Measurements from ENCODE around the gene SSUH2.
A peak's percentile ranks its signal among the peaks of the same experiment; 100 is the strongest.

The SSUH2 gene

DNA sequence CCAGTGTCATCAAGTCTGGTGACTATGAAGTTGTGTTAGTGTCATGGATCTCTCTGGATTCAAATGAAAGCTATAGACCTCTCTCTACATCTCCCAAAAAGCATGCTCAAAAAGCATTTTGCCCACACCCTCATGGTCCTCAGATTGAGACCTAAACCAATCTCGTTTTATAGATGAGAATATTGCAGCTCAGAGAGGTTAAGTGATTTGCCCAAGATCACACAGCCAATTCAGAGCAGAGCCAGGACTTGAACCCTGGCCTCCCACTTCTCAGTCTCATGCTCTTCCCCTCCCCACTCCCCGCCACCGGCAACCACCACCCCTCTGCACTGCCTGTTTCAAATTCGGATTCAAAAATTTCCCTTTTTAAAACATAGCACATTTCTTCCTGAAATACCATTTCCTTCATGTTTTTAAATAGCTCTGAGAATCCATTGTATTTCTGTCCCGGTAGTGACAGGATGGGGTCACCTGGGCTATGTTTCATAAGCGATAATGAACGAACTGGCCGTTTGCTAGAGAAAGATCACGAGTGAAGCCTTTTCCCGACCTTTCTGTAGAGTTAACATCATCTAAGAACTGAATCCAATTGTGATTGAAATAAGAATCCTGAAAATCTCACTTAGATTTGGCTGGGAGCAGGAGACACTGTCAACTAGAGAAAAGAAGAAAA is 769 bp downstream of the SSUH2 start:
- DNase-seq = no peak

DNA sequence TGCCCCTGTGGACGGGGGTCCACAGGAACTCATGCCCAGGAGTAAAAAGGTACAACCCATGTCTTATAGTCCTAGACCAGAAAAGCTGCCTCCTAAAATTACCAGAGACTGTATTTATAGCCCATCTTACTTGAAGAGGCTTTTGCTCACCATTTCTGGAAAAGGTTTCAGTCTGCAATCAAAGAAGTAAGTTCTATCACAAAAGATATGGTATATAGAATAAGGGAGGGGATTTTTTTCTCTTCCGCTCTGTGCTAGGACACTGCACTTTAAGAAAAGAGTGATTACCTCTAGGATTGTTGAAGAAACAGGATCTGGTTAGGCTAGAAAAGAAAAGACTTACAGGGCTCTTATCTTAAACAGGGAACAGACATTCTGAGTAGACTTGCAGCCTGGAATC is 2.6 kb downstream of the SSUH2 start:
- no peak for DNase-seq

DNA sequence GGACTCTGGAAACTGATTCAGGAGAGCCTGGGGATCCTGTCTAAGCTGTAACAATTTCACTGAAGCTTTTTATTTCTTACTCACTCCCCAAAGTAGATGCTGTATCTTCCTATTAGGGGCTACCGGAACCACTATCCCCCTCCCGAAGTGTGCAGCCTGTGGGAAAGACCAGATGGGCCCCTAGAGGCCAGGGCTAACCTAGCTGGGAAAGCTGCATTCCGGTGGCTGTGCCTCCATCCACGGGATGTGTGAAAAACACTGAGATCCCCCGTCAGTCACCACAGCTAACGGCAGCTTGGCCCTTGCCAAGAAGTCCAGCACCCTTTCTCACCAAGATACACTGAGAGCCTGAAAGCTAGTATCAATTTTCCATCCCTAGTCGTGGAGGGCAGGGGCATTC is 3.1 kb downstream of the SSUH2 start:
- DNase-seq = no peak

DNA sequence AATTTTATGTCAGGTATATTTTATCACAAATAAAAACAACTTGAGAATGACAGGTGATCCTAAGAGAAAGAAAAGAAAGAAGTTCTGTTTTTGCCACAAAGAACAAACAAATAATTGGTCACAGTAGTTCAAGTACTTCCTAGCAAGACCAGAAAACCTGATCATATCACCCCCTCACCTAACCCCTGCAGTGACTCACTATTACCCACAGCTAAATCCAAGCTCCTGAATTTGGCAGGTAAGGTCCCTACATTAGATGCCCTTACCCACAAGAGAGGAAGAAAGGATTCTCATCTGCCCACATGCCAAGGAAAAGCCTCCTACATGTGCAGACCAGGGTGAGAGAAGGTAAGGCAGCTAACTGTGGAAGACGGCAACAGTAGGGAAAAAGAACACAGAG is 4.4 kb downstream of the SSUH2 start:
- no peak for DNase-seq

DNA sequence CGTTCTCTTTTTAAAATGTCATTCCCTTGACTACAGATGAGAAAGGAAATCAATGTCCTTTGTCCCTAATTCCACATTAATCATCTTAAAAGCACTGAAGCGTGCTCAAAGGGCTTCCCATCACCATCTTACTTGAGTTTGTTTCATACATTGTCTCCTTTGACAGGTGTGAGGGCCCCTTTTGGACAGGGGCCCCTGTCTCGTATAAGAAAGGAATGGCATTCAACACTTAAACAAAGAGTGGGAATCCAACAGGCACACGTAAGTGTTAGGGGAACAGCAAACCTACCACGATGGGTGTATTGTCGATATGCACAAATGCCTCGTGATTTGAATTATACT is 5.0 kb downstream of the SSUH2 start:
- DNase-seq = no peak

DNA sequence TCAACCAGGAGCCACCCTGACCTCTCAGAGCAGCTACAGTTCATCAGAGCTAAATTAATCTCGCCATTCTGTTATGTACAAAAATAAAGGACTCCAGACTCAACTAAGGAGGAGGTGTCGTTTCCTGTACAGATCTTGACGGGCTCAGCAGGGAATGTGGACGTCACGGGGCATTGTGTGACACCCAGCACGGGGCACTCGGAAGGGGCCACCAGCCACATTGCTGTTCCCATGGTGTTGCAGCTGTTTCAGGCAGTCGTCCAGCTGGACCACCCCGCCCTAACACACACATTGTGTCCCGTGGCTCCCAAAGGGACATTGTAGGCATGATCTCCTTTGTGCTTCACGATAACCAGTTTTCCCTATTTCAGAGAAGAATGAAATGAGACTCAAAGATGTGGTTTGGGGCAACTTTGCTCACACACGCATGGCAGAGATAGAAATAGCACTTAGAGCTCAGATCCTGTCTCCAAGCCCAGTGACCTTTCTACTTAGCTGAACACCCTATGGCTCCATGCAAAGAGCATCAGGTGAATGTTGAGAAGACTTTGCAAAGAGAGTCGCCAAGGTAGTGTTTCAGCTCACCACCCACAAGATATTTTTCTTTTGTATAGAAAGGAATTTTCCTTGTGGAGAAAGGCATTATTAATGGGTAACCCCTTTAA is 5.5 kb downstream of the SSUH2 start:
- DNase-seq = no peak

DNA sequence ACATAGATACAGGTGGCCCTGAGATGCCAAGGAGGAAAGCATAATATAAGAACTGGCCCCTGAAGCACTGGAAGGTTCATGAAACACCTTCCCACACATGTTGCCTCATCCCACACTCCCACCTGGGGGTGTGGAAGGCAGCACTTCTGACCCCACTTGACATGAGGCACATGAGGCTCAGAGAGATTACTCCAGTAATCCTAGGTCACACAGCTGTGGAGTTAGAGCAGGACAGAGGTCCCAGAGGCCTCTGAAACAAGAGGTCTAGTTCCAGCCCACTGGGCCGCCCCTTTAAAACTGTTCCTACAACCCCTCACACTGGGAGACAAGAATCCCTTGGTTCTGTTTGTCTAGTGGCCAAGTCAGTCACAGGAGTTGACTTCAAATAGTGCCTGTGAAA is 7.2 kb downstream of the SSUH2 start:
- DNase-seq = no peak

DNA sequence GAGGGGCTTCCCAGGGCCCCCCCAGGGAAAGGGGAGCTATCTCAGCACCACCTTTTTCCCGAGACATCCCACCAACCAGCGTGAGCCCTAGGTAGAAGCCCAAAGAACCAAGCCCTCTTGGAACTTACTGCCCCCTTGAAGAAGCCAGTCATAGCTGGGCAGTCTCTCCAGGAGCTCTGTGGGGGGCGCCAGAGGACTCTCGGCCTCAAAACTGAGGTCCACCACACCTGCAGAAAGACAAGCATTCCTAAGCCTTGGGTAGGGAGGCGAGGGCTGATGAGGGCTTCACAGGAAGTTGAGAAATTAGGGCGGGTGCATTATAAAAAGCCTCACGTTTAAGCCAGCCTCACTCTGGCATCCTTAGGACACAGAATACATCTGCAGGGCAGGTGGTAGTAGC is 9.0 kb downstream of the SSUH2 start:
- DNase-seq = no peak

DNA sequence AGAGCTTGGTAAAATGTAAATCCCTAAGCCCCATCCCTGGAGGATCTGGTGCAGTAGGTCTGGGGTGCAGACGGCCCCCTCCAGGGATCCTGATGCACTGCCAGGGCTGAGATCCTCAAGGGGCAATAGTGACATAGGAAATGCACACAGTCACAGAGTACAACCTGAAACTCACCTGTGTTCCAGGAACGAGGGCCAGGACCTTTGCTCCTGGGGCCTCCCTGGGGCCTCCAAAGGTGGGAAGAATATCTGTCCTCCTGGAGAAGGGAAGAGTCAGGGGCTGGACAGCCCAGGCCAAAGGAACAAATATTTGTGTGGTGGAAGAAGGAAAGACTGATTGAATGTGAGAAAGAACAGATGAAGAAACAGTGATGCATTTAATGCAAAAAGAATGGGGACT is 9.5 kb downstream of the SSUH2 start:
- no peak for DNase-seq

DNA sequence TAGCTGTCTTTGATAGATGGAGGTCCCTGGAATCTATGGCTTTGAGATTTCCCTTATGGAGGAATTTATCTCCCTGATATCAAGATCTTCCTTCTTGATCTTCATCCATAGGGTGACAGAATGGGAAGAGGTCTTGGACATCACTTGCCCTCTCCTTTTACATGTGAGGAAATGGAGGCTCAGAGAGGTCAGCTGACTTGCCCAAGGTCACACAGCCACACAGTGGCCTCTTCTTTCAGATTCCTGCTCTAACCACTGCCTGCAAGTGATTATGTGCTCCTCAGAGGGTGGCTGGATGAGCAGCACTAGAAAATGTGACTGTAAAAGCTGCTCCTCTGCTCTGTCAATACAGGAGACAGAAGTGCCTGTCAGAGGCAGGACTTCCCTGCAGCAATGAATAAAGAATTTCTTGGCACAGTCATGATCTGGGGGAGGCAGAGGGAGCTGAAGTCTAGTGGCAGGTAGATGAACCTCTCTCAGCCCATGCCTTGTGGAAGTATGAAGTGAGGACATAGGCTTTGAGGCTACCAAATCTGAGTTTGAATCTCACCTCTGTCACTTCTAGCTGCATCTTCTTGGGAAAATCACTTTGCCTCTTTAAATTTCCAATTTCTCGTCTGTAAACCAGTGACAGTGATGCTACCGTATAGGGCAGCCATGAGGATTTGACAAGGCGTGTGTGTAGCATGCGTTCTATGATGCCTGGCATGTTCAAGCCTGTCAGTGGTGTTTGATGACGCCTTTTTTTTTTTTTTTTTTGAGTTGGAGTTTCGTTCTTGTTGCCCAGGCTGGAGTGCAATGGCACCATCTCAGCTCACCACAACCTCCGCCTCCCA is 12.0 kb downstream of the SSUH2 start:
- DNase-seq = no peak

DNA sequence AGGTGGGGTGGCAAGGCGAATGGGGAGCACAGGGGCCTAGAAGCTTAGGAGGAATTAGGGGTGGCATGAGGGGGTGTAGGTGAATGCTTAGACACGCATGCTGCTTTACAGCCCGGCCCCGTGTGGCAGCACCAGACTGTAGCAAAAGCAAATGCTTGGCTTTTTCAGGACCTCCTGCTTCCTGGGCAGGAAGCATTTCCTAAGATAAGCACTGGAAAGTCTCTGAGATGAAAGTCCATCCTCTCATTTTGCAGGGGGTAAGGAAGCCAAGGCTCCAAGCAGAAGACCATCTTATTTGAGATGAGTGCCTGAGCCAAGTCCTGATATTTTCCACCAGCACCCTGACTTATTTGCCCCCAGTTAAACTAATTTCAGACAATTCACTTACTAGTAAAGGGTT is 12.9 kb downstream of the SSUH2 start:
- DNase-seq = no peak

DNA sequence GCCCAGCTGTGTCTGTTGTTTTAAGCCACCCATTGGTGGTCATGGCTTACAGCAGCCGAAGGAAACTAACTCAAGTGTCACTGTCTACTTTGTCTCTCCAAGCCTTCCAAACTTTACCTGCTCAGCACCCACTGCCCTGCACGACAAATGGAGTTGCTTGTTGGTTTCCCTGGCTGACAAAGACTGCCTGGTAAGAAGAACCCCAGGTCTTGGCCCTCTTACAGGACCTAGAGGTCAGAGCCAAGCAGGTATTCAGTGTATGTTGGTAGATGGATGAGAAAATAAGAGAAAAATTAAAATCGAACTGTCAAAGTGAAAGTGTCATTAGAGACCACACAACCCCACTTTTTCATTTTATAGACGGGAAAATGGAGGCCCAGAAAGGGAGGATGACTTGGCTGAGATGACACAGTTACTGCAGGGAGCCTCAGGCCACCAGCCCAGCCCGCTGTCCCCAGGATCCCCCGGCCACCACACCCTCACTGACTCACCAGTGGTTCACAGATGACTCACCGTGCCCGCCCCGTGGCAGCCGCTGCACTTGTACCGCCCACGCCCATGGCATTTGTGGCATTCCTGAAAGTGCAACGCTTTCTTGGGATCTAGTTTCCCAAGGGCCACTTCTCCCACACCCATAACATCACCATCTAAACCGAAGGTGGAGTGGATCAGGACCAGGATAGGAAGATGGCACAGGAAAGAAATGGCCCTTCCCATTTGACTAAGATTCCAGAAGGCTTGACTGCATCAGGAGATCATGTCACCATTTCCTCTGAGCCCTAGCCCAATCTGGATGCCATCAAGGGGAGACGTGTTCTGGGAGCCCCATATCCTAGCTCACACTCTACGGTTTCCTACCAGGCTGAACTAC is 15.2 kb downstream of the SSUH2 start:
- DNase-seq = peak in 4 of 56 donors; percentile 9 to 30 (median 20)

DNA sequence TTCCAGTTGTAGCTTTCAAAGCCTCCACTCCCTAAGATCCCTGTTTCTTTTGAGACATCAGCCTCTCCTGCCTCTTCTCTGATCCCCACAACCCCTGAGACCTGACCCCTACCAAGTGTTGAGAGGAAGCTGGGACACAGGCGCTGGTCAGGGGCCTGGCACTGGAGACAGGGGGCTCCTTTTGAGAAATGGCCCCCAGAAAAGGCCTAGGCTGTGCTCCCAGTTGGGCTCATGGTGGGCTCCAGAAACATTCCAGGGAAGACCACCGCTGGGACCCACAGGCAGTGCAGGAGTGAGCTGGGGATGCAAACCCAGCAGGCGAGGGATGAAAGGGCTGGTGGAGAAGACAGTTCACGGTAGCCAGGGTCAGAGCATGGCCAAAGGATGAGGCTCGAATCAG is 16.6 kb downstream of the SSUH2 start:
- no peak for DNase-seq

DNA sequence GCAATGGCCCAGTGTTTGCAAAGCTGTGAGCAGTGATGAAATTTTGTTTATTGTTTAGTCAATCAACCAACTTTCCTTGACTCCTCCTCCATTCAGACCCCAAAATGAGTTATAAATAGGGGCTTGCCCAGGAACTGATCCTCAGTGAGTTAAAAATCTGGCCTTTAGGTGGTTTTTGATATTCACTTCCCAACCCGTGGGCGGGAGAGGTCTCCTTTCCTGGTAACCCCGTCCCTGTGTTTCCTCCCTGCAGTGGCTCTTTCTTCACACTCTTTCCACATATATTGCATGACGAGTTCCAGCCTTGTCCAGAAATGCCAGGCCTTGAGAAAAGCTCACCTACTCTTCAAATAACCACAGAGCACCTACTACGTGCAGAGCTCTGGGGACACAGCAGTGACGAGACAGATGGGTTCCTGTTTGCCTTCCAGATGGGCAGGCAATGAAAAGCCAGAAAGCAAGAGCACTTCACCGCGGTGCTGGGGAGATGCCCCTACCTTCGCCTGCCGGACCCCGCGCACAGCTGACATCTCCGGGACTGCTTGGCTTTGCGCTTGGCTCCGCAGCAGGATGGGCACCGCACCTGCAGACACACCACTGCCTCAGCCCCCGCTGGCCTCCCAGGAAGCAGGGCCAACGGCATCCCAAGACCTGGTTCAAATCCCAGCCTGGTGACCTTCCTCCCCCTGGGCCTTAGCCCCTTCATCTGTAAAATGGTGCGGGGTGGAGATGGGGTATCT is 17.2 kb downstream of the SSUH2 start:
- no peak for DNase-seq

DNA sequence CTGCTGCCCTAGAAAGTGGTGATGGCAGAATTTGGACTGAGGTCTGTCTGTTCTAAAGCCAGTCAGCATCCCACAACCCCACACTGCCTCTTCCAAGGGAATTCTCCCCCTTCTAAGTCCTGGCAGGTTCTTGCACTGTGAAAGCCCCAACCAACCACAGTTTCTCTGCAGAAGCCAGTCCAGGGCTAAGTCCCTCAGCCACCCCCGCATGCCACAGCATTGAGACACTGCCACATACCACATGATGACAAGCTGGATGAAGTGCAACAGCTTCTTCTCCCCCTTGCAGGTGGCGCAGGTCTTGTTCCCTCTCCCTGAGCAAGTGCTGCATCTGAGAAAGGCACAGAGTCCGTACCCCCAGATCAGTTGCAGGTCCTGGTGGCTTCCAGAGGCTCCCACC is 18.6 kb downstream of the SSUH2 start:
- DNase-seq = no peak

DNA sequence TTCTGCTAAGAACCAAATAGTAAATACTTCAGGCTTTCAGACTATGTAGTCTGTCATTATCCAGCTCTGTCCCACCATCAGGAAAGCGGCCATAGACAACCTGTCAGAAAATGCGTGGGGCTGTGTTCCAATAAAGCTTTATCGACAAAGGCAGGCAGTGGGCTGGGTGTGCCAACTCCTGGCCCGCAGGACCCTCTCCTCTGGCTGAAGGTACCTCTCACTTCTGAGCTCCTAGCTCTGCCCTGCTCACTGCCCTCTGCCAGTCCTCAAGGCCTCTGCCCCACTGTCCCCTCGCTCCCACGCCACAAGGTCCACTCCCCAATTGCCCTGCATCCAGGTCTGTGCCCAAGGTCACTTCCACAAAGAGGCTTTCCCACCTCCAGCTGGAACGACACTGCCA is 20.0 kb downstream of the SSUH2 start:
- DNase-seq = no peak

DNA sequence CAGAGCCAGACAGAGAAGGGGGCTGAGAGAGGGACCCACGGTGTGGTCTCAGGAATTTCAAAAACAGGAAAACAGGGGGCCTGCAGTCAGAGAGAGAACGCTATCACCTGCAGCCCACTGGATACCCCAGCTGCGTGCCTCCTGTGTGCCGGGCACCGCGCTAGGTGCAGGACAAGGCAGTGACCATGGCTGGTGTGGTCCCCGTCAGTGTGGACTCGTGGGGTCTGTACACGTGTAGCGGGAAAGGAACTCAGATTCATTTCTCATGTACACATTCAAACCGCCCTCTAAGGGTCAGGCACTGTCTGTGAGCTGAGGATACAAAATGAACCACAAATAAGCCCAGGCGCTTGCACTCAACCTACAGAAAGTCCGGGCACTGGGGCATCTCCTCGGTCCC is 20.9 kb downstream of the SSUH2 start:
- no peak for DNase-seq

DNA sequence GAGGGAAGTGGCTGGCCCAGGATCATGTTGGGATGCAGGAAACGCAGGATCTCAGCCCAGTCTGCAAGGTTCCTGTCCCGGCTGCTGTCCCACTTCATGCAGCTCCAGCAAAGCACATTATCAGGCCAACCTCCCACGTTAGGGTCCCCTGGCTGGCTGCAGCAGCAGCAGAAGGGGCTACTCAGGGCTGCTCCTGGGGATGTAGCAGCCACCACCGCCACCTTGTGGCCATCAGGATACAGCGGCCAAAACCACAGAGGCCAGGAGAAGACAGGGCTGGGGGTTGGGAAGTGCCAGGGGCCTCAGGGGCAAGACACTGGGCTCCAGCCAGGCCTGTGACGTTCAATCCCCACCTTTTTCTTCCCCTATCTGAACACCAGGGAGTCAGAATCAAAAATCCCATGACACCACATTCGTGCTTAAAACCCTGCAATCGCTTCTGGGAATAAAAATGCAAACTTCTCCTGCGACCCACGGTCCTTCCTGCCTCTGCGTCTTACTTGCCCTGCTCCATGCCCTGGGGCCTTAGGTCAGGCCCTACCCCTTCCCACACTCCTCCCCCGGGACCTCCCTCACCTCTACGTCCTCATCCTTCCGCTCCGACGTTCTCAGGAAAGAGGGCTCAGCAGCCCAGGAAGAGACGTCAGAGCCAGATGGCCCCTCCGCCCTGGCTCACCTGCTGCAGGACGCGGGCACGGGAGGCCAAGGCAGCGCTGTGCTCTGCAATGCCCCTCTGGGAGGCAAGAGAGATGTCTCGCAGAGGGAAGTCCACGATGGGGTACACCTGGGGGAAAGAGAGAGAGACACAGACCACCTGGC is 21.5 kb downstream of the SSUH2 start:
- DNase-seq = peak in 49 of 56 donors; percentile 6 to 74 (median 32)

DNA sequence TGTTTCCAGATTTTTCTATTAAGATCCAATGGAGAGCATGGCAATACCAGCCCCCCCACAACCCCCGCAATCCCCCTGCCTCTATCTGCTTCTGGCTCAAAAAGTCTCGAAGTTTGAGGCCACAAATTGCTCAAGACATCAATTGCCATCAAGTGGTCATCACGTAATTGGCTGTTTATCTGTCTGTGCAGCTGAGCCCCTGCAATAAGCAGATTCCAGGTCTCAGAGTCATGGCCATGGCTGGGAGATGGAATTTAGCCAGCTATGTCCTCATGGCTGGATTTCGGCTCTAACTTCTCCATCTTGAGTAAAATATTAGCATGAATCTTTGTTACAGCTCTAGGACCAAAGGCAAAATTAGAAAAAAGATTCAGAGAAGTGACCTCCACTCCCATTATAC is 22.7 kb downstream of the SSUH2 start:
- no peak for DNase-seq

DNA sequence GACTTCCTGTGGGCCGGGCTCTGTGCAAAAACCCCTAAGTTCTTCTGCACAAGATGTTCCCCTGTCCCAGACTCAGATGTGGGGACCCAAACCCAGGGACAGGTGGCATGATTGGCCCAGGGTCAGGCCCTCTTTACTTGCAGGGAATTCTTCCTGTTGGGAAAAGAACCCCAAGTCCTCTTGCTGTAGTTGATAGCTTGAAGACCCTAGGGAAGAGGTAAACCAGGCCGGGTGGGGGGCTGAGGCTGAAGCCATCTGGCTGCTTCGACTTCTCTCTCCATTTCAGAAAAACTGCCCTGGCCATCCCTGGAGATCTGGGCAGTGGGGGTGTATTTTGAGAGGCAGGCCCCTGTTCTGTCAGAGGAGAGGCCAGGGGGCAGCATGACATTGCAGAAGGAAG is 23.5 kb downstream of the SSUH2 start:
- DNase-seq = no peak
